HG03457 (cell line): ENCODE data around the gene NPTN.
"Not testable (repeated sequence)": the region's sequence is repeated elsewhere in the genome, so short reads cannot be mapped to it uniquely, and the experiment has no call there.

Experiments used
- ATAC-seq: cut with Tn5 transposase; IDR thresholded peaks from one replicate; pipeline ENCODE4 v1.9.1; 2021; ENCODE audit warnings: moderate number of reproducible peaks; ENCODE audit not compliant: unreplicated experiment

NPTN gene

DNA sequence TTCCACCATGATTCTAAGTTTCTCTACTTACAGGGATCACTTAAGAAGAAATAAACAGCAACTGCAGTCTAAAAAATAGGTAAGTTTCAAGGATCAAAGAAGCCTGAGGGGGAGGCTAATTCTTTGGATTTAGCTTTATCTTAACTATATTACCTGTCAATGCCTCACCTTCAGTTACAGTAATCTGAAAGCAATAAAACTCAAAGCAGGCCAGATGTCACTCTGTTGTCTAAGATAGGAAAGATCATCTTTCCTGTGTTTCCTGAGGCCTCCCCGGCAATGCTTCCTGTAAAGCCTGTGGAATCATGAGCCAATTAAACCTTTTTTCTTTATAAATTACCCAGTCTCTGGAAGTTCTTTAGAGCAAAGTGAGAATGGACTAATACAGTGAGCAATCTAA lies 60.2 kb downstream of the NPTN start:
- no peak for ATAC-seq

DNA sequence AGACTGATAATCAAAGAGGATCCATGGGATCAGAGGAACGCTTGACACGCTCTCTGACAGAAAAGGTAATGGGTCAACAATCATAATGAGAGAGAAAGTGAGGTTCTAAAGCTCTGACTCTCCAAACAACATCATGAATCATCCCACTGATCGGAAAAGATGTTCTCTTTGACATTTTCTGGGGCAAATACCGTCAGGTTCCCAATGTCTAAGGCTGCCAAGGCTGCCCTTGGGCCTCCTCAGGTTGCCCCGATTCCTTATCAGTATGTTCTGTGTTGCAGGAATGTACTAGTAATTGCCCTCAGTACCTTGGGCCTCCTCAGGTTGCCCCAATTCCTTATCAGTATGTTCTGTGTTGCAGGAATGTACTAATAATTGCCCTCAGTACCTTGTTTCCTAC lies 60.9 kb downstream of the NPTN start:
- no peak for ATAC-seq

DNA sequence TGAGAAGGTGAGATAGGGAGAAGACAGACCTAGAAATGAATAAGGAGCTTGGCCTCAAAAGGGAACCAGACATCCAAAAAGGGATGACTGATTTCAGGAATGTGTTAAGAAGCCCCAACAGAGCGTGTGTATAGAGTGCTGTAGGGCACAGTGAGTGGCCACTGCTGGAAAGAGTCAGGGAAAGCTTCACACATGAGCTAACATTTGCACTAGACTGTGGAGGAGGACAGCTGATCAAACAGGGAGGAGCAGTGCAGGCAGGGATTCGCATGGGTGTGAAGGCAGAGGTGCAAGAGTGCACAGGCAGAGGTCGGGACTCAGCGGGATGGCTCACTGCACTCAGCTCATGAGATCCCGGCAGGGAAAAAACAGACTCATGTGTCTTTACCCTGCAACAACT lies 61.8 kb downstream of the NPTN start:
- ATAC-seq, result no peak

DNA sequence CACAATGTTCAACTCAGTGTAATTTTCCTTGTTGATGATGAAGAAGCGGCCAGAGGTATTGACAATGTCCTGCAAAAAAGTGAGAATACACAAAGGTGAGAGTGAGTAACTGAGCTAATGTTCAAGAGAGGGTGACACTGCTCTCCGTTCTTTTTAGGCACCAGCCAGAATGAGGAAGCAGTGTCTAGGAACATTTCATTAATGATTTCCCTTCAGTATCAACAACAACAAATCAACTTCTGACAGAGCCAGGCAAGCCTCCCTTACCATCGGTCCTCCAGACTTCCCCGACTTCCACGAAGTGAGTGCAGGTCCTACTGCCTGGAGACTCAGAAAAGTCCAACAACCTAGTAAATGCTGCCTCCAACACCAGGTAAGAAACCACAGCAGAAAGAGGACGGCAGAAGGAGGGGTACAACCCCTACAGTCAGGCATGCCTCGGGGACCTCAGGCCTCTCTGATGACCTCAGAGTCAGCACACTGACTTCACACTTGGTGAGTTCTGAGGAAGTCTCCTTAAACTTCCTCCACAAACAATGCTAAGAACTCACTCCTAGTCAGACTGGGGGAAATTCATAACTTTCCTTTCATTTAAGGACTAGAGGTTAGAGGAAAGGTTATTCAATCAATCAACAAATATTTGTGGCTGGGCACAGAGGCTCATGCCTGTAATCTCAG lies 62.7 kb downstream of the NPTN start:
- no peak for ATAC-seq

DNA sequence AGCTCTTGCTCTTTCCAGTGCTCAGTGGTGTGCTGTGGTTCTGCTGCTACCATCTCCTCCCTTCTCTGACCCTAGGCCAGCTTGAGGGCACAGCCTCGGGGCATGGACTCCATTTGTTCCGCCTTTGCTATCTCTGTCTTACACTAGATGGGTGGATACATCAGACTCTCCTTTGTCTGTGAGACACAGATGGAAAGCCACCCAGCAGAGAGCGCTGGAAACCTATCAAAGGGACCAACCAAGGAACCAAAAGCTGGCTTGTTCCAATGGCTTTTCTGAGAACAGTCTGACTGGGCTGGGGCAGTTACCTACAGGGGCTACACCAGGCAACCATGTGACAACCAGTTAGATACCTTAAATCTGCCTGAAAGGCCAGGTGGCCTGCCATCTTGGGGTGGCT lies 63.8 kb downstream of the NPTN start:
- ATAC-seq, result no peak

DNA sequence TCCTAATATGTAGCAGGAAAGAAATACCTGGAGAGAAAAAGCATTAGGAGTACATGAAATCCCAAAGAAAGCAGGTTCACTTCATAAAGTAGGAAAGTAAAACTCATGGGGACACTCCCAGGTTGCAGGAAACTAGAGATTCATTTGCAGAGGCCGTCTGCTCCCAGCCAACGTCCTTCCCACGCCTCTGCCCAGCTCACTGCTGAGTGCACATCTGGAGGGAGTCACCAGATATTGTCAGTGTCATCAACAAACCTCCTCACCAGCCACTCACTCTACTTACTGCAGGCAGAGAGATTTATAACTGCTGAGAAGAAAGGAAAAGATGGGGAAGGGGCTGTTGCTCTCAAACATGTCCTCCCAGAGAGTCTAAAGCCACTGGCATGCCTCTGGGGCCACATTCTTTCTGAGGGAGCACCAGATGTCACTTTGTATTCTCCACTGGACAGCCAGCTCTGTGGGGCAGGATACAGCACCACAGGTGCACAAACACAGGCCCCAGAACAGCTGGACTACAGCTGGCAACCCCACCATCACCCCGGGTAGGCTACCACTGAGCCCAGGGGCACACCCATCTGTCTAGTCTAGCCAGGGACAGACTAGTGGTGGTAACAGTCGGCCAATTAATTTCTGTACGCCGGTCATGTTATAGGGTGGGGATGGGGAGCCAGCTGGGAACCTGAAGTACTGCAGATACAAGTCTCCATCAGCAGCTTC lies 64.5 kb downstream of the NPTN start:
- ATAC-seq, result no peak

DNA sequence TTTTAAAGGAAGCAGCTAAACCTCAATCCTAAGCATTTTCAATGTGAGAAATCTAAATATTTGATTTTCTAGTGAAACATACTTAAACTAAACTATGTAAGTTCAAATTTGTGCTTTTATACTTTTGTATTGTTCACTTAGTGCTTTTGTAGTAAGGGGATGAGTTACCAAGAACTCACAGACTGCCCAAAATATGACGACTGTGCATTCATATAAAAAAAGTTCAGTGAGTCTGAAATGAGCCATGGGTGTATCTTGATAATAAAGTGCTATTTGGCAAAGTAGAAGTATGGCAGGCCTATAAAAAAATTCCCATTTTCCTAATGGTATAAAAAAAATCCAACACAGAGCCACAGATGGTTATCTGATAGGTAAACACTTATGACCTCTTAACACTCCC lies 66.2 kb downstream of the NPTN start:
- ATAC-seq, result no peak

DNA sequence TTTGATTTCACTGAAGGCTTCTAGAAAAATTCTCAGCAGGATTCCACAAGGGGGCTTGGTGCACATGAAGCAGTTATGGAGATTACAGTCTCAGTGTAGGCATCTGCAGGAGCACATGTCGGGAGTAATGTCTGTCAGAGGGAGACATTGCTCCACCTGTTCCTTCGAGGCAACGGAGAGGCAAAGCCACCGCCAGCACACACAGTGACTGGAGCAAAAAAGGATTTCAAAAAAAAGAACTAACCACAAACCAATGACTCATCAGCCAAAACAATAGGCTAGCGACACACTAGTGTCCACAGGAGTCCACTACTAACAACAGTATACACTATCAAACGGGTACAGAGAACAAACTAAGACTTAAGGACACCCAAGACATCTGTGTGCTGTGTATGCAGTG lies 68.9 kb downstream of the NPTN start:
- no peak for ATAC-seq

DNA sequence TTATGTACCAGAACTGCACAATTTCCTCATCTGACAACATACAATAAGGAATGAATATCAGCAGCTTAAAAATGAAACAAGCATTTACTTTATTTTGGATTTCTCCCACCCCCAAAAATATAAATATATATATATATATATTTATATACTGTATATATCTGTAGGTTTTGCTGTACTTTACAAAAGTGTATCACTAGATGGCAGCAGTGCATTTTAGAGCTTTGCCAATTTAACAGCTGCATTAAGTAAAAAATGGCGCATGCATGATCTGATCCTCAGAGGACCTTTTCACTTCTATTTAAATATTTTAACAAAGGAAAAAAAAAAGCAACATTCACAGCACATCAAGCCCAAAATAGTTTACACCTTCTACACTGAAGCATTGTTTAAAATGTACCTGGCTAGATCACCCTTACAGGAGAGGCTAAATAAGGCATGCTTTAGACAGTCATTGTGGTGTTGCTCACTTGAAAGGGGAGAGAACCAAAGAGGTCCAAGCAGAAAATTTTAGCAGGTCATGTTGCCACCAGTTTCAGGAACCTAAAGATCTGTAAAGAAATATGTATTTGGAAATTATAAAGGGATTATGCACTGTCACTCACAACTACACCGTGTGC lies 72.6 kb downstream of the NPTN start:
- no peak for ATAC-seq

DNA sequence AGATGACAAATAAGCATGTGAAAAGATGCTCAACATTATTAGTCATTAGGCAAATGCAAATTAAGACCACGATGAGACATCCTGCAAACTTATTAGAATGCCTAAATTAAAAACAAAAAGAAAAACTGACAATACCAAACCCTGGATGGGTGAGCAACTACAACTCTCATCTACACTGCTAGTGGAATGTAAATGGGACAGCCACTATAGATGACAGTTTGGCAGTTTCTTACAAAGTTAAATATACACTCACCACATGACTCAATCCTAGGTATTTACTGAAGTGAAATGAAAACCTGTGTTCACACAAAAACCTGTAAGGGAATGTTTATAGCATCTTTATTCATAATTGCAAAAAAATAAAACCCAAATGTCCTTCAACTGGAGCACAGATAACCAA lies 74.7 kb downstream of the NPTN start:
- ATAC-seq, result no peak

DNA sequence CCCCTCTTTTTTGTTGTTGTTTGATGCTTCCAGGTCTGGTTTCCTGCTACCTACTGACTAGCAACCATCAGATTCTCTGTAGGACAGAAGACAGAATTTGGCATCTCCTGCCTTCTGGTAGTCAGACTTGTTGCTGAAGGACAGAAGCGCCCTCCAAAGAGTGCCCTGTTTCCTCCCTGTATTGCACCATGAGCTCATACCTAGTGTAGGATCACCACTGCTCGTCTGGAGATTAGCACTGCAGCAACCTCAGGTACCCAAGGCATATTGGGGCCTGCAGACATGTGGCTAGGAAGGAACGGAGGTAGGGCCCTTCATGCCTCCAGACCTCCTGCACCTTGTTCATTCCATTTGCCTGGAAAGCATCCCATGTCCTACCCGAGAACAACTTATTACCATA lies 78.1 kb downstream of the NPTN start:
- no peak for ATAC-seq

DNA sequence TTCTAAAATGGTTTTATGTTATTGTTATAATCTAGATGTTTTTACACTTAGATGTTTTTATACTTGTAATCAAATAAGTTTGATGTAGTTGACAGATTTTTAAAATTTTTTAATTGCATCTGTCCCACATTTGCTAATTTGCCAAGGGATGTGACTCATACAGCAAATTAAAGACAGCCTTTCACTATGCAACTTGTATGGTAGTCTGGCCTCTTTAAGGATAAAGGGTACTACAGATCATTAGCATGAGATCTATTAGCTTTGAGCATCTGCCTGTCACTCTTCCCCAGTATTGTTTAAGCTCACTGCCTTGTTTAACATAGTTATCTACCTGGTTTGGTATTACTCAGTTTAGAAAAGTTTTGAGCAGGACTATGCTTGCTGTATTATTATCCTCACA lies 83.0 kb downstream of the NPTN start:
- no peak for ATAC-seq

DNA sequence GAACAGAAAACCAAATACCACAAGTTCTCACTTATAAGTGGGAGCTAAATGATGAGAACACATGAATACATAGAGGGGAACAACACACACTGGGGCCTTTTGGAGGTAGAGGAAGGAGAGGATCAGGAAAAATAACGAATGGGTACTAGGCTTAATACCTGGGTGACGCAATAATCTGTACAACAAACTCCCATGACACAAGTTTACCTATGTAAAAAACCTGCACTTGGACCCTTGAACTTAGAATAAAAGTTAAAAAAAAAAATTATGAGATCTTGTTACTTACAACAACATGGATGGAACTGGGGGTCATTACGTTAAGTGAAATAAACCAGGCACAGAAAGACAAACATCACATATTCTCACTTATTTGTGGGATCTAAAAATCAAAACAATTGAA lies 84.3 kb downstream of the NPTN start:
- not testable (repeated sequence) for ATAC-seq

DNA sequence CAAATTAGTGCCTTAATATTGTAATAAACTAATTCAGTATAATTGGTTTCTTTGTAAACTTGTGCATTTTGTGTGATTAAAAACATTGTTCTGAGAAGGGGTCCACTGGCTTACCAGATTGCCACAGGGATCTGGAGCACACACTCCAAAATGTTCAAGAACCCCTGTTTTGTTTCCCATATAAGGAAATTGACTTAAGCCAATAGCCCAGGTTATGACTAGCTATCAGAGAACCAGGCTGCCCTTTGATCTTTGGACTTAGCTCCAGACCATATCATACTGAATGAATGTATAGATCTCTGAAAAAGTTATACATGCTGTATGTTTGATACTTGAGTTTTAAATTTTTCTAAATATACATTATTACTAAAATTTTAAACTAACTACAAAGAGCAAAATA lies 91.7 kb downstream of the NPTN start:
- no peak for ATAC-seq

DNA sequence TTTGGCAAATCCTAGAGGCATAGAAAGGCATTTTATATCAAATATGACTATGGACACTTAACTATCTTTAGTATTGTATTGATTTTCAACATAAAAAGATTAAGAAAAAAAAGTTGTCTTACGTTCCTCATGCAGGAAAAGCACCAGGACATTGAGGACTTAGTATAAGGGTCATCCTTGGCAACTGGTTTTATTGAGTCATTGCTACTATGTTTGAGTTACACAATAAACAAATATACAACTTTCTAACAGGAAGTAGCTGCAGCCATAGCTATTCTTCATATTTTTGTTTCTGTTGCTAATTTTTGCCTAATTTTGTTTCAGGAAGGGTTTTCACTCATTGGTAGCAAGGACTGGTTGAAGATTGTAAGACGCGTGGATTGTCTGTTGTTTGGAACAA lies 93.0 kb downstream of the NPTN start:
- ATAC-seq, result no peak

DNA sequence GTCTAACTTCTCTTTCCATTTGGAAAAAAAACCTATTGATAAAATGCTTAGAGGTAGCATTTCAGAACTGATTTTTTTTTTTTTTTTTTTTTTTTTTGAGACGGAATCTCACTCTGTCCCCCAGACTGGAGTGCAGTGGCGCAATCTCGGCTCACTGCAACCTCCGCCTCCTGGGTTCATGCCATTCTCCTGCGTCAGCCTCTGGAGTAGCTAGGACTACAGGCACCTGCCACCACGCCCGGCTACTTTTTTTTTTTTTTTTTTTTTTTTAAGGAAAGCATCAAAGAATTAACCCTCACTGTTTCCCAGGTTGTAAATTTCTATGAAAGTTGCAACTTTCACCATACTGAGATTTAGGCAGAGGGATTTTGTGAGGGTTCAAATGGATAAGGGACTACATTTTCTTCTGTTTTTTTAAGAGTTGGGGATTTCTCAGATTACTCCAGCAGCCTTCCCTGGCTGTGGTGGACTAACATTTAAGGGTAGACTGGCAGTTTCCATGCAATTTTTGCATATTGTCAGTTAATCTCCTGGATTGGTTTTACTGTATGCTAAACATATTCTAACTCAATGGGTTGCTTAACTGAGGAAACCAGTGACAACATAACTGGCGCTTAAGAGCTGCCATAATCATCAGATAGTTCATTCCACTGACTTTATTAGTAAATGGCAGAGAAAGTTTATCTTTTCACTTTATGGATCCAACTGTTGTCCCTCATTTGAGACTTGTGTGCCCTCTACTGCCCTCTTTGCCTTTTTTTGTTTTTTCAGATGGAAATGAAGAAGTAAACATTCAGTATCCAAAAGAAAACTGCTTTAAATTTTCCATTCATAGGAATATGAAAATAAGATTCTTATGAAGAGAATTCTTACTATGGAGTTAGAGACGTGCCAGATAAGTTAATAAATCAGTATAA lies 93.7 kb downstream of the NPTN start:
- no peak for ATAC-seq

DNA sequence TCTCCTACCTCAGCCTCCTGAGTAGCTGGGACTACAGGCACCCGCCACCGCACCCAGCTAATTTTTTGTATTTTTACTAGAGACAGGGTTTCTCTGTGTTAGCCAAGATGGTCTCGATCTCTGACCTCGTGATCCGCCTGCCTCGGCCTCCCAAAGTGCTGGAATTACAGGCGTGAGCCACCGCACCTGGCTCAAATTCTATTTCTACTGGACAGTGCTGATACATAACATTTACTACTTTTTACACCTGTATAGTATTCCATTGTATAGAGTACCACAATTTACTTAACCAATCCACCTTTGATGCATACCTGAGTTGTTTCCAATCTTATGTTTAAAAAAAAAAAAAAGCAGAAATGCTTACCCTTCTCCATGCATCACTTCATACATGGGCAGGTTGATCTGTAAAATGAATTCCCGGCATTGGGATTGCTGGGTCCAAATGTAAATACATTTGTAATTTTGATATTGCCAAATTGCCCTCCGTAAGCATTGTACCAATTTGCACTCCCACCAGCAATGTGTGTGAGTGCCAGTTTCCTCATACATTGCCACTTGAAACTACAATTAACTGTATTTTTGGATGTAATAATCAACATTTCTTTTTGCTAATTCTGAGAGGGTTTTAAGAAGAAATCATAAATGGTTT lies 94.5 kb downstream of the NPTN start:
- ATAC-seq, result no peak

DNA sequence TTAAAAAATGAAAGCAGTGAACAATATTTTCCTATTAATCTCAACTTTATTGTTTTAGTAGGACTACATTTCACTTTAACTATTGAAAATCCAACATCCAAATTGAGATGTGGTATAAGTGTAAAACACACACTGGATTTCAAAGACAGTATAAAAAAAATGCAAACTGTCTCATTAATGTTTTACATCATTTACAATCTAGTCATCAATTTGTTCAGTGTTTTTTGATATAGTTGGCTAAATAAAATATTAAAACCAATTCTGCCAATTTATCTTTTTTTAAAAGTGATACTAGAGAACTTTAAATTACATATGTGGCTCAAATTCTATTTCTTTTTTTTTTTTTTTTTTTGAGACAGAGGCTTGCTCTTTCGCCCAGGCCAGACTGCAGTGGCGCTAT lies 95.1 kb downstream of the NPTN start:
- ATAC-seq, result no peak

DNA sequence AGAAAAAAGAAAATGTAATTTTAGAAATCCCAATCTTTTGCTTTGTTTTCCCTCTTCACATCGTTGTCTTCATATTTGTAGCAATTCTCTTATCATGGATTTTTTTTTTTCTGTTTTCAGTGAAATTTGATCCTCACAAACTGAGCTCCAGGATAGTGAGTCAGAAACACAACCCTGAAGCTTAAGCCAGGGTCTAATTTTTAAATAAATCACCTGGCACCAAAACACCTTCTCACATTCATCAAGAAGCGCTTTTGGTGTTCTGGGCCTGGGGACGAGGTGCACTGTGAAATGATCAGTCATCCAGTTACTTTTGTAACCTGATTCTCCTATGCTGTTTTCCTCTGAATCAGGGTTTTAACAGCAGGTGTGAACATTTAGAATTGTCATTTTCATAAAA lies 102.5 kb downstream of the NPTN start:
- no peak for ATAC-seq

DNA sequence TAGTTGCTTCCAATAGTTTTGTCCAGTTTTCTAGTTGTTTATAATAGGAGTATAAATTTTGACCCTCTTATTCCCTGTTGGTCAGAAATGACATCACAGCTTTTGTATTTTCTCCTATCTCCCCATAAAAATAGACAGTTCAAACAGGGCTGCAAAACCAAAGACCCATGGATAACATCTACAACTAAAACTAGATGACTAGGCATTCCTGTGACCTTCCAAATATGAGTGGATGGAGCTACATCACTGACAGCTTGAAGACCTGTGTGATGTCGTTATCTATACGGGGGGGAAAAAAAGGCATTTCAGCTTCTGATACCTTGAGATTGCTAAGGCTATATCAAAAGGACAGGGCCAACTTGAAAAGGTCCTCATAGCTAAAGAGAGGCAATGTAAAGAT lies 105.6 kb downstream of the NPTN start:
- ATAC-seq, result no peak

DNA sequence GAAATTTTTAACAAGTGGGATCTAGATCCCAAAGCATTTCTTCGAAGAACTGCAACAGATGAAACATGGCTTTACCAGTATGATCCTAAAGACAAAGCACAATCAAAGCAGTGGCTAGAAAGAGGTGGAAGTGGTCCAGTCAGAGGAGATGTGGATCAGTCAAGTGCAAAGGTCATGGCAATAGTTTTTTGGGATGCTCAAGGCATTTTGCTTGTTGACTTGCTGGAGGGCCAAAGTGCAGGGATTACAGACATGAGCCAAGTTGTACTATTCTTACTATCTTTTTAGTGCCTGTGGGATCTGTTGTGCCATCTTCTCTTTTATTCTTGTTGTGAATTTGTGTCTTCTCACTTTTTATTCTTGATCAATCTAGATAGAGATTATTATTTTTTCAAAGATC lies 108.3 kb downstream of the NPTN start:
- ATAC-seq, result no peak
